GM21515 (cell line): Measurements from ENCODE around the gene ADGRG1.

Experiments used
- ATAC-seq: cut with Tn5 transposase; IDR thresholded peaks from one replicate; pipeline ENCODE4 v1.9.1; 2021; ENCODE audit not compliant: unreplicated experiment

Gene ADGRG1

DNA sequence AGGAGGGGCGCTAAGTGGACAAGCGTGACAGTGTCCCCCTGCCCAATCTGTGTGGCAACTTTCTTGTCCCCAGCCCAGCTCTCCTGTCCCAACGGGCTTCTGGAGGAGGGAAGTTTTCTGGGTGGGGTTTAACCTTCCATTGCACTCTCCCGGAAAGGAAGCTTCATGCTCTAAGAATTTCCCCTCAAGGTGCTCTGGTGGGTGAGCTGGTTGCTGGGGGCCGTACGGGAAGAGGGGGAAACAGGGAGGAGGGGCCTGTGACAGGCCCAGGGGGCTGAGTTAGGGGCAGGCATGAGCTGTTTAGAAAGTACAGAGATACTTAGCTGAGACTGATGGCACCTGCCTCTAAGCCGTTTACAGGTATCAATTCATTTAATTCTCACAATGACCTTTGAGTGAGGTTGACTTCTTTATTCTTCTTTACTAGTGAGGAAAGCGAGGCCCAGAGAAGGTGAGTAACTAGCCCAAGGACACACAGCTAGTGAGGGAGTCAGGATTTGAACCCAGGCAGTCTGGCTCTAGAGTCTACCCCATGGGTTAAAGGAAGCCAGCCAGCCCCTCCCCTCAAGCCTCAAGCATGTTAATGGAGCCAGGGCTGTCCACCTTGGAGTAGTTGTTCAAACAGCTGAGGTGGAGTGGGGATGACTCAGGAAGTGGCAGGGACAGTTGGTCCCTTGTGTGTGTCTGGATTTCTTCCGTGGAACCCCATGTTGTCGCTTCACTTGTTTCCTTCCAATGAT is 18.9 kb downstream of the ADGRG1 start:
- ATAC-seq, result no peak

DNA sequence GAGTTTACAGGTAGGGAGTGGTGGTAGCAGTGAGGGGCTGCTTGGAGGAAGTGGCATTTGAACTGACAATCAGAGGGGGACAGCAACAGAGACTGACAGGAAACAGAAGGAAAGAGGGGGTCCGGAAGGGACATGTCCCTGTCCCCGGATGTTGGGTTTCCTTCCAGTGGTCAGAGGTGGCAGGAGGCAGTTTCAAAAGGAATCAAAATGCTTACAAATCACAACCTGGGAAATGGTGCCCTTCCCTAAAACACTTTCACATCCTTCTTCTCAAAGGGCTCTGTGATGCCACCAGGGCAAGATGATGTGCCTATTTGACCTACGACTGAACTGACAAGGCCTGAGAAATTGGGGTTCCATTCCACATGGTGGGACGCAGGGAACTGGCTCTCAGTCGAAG is 19.7 kb downstream of the ADGRG1 start:
- ATAC-seq, result no peak

DNA sequence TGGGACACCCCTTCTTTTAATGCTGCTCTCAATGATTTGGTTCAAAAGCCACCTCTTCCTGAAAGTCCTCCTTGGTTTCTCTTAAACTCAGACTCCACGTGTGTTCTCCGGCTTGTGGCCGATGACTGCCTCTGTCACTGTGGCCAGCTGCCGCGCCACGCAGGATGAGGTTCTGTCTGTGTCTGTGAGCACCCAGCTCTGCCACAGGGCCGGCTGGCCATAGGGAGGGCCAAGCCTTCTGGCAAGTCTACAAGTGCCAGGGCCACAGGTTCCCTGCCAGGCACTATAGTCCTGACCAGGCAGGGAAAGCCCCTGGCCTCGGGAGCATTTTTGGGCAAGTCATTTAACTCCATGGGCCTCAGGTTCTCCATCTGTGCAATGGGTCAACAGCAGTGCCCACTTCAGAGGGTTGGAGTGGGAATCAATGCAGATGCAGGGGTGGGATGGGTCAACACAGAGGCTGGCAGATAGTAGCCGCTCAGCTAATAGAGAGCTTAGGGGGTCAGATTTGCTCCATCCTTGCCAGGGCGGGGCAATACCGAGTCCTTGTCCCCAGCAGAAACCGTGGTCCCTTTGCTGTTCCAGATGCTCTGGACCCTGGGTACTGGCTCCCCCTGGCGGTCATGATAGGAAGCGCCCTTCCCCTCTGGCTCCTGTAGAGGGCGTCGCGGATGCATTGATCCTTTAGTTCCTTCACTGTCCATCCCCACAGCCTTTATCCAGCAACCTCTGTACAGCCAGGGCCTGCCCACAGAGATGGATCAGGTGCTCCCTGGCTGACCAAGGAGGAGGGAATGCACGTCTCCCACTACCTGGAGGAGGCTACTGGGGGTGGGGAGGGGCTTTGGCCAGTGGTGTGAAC is 20.4 kb downstream of the ADGRG1 start:
- ATAC-seq, result peak; percentile 64

DNA sequence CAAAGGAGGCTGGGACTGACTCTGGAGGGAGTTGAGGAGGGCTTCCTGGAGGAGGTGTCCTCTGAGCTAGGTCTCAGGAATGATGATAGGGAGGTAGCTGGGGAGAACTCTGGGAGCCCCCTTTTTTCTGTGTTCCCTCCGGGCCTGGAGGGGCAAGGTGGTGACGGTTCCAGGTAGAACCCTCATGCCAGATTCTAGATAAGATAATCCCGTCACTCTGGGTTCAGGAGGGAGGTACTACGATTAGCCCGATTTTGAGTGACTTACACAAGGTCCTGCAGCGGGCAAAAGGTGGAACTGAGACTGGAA is 21.0 kb downstream of the ADGRG1 start:
- no peak for ATAC-seq

DNA sequence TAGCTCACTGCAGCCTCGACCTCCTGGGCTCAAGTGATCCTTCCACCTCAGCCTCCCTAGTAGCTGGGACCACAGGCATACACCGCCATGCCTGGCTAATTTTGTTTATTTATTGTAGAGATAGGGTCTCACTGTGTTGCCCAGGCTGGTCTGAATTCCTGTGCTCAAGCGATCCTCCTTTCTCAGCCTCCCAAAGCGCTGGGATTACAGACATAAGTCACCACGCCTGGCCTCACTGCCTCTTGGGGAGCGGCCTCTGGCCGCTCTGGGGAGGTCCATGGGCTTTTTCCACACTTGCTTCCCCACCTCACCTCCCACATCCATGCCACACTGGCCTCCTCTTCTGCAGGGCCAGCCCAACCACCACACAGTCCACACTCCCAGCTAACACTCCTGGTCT is 21.4 kb downstream of the ADGRG1 start:
- ATAC-seq, result no peak

DNA sequence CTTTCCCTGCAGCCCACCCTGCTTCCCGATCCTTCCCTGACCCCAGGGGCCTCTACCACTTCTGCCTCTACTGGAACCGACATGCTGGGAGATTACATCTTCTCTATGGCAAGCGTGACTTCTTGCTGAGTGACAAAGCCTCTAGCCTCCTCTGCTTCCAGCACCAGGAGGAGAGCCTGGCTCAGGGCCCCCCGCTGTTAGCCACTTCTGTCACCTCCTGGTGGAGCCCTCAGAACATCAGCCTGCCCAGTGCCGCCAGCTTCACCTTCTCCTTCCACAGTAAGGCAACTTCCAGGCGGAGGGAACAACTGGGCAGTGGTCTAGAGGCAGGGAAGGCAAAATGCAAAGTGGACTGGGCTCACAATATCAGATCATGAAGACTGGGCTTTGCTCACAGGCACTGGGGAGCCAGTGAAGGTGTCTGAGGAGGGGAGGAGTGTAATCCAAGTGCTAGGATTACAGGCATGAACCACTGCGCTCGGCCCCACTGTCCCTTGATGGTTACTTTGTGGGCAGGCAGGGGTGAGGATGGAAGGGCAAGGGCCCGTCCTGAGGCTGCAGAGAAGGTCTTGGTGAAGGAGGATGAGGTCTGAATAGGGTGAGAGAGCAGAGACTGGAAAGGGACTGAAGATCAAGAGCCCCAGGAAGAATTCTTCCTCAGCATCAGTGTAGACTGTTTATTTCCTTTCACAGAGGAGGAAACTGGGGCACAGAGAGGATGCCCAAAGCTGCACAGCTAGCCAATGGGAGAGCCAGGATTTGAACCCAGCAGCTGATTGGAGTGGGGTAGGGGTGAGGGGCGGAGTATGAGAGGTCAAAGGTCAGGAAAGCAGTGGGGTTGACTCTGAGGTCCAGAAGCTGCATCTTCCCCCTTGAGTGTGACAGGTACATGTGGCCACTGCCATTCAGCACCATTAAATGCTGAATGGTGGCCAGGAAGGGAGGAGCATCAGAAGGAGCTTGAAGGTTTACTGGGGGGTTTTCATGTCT is 23.2 kb downstream of the ADGRG1 start:
- ATAC-seq, result no peak

DNA sequence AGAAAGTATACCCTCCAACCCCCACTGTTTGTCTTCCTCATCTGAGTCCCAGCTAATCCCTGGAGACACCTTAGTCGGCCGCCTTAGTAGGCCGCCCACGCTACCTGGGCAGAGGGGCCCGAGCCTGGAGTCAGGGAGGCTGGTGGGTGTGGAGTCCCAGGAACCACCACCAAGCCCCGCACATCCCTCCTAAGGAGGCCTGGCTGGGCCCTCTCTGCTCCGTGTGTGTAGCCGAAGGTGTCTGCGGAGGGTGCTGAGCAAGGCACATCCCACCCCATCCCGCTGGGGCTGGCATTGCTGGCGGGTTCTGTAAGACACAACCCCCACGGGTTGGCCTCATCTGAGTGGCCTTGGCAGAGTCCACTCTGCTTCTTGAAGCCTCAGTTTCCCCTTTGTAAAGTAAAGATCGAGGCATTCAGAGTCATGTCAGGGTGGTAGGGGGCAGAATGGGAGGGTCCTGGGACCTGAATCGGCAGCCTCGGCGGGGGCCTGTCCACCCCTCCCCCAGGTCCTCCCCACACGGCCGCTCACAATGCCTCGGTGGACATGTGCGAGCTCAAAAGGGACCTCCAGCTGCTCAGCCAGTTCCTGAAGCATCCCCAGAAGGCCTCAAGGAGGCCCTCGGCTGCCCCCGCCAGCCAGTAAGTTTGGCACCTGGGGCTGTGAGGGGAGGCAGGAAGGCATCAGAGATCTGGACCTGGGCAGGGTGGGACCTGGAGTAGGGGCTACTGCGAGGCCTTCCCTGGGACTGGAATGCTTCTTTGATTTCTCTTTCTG is 24.5 kb downstream of the ADGRG1 start:
- ATAC-seq, result no peak

DNA sequence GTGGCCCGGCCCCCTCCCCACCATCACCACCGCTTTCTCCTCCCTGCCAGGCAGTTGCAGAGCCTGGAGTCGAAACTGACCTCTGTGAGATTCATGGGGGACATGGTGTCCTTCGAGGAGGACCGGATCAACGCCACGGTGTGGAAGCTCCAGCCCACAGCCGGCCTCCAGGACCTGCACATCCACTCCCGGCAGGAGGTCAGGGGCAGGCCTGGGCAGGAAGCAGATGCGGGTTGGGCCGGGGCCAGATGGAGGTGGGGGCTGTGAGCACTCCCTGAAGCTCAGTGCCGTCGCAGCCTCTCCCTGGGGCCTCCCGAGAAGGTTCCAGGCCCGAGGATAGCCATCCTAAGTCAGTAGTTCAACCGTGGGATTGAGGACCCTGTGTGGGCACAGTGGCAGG is 25.5 kb downstream of the ADGRG1 start:
- ATAC-seq, result no peak

DNA sequence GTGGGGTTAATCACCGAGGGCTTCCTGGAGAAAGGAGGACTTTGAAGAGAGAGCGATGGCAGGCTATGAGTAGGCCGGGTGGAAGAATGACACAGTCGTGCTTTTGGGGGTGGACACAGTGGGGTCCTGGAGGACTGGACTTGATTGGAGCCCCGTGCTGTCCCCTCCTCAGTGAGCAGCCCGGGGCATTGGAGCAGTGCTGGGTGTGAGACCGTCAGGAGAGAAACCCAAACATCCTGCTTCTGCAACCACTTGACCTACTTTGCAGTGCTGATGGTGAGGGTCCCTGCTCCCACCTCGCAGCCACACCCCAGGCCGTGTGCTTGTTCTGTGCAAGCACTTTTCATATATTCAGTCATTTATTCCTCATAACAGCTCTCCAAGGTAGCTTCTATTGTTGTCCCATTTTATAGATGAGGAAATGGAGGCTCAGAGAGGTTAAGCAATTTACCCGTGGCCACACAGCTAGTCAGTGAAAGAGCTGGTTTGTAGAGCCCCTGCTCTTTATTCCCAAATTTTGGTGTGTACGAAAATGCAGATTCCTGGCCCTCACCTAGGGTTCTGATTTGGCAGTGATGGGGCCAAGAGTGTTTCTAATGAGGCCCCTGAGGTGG is 28.0 kb downstream of the ADGRG1 start:
- ATAC-seq, result no peak

DNA sequence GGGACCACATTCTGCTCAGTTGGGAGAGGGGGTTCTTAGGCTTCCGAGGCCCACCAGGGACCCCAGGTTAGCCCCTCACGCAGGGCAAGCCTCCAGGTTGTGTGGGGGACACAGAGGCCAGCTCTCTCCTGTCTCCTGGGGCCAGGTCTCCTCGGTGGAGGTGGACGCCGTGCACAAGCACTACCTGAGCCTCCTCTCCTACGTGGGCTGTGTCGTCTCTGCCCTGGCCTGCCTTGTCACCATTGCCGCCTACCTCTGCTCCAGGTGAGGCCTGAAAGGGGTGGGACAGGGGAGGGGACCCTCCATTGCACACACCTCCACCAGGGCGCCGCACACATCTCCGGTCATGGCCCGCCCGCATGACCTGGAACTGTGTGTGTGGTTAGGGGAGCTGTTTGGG is 28.8 kb downstream of the ADGRG1 start:
- no peak for ATAC-seq

DNA sequence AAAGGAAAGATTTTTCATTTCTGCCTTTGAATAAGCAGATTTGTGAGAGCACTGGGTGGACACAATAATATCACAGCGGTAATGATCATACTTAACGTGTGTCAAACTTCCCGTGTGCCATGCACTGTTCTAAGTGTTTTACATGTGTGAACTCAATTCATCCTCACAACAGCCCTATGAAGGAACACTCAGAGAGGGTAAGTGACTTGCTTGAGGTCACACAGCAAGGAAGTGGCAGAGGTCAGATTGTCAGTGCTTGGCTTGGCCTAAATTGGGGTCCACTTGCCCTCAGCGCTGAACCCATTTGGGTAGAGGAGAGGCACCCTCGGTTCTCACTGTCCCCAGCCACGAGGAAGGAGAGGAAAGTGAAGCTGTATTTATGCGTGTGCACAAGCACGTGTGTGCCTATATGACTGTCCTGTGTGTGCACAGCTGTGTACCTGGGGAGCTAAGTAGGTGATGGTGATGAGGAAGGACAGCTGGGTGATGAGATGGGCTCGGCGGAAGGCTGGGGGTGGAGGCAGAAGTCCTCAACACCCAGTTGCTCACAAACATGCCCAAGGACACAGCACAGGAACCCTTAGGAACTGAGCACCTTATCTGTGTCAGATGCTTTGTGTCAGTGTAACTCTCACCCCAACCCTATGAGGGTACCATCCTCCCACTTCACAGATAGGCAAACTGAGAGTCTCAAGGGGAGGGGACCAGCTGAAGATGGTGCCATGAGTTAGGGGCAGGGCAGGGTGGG is 29.9 kb downstream of the ADGRG1 start:
- no peak for ATAC-seq

DNA sequence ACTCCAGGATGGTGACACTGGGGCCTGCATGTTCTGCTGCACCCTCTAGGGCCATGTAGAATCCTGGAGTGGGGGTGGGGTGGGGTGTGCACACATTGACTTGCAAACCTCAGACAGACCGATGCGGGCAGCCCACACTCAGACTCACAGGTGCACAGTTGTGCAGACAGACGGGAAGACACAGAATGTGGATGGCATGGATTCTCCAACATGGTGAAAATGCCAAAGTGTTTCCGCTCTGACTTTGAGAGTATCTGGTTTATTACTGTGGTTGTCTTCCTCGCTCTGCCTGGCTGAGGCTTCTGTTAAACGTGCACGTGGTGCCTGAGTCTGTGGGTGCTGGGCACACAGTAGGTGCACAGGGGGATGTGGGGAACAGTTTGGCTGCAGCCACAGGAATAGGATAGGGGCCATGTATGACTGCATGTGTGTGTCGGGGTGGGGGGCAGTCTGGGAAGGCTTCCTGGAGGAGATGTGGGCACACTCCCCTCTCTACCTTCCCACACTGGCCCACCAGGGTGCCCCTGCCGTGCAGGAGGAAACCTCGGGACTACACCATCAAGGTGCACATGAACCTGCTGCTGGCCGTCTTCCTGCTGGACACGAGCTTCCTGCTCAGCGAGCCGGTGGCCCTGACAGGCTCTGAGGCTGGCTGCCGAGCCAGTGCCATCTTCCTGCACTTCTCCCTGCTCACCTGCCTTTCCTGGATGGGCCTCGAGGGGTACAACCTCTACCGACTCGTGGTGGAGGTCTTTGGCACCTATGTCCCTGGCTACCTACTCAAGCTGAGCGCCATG is 30.6 kb downstream of the ADGRG1 start:
- no peak for ATAC-seq

DNA sequence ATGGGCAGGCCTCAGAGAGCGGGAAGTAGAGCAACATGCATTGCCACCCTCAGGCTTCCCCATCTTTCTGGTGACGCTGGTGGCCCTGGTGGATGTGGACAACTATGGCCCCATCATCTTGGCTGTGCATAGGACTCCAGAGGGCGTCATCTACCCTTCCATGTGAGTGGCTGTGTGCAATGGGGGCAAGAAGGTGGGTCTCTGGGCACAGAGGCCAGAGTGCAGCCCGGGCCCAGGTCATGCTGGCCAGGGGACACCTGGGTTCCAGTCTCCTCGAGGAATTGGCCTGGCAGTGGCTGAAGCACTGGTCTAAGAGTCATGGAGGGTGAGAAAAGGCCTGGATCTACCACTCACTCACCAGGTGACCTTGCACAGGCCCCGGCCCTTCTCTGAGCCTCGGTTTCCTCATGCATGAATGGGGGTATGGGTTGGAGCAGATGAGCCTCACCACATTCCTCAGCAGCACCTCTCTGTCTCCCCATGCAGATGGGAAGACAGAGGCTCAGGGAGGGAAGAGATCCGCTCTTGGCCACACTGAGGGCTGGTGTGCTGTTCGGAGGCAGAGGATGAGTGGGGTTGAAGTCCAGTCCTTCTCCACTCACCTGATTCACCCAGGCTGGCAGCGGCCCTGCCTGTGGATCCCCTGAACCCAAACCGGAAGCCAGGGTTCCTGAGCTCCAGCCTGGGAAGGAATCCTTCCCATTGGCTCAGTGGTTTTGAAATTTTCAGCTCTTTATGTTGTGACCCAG is 32.5 kb downstream of the ADGRG1 start:
- no peak for ATAC-seq

DNA sequence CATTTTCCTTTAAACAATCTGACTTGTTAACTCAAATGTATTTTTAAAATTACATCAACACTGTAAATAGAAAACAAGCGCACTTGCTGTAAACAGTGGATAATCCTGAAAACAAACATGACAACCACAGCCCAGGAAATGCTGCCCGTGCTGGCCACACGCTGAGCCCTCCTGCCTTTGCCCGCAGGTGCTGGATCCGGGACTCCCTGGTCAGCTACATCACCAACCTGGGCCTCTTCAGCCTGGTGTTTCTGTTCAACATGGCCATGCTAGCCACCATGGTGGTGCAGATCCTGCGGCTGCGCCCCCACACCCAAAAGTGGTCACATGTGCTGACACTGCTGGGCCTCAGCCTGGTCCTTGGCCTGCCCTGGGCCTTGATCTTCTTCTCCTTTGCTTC is 33.1 kb downstream of the ADGRG1 start:
- no peak for ATAC-seq

DNA sequence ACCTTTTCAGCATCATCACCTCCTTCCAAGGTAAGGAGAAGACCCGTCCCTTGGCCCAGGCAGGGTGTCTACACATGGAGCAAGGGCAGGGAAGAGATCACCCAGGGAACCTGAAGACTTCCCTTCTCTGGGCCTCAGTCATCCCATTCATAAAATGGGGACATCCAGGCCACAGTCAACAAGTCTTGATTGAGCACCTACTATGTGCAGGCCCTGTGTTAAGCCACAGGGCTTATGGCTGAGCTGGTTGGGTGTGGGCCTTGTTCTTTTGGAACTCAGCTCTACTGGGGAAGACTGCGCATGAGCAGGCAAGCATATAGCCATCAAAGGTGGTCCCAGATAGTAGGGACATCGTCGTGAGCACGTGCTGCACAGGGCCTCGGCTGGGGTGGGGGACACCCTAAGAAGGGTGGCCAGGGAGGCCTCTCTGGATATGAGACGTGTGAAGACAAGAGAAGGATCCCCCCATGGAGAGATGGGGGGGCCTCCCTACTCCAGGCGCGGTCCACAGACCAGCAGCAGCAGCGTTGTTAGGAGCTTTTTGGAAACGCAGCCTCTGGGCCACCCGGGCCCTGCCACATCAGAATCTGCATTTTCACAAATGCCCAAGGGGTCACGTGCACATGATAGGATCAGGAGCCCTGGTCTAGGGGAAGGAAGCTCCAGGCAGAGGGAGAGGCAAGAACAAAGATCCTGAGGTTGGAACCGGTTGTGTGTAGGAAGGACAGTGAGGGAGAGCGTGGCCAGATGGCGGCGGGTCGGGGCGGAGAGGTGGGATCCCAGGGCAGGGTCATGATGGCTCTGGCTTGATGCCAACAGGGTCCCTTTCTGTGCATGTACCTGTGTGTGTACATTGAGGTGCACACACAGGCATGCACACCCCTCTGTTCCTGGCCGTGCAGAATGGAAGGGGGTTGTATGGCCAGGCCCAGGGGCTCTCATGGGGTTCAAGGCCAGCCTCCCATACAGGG is 33.8 kb downstream of the ADGRG1 start:
- no peak for ATAC-seq

DNA sequence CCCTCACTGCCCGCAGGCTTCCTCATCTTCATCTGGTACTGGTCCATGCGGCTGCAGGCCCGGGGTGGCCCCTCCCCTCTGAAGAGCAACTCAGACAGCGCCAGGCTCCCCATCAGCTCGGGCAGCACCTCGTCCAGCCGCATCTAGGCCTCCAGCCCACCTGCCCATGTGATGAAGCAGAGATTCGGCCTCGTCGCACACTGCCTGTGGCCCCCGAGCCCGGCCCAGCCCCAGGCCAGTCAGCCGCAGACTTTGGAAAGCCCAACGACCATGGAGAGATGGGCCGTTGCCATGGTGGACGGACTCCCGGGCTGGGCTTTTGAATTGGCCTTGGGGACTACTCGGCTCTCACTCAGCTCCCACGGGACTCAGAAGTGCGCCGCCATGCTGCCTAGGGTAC is 35.0 kb downstream of the ADGRG1 start:
- ATAC-seq, result no peak
